H1 (cell line): ENCODE results near the gene TESMIN. TPM values are rescaled to one million over a fixed set of nuclear protein-coding genes. Genes with fewer than 3 reads are reported as not detected.

Experiments used
- CTCF ChIA-PET: fragments of 300-600 bp; sonication (Branson Sonifier 250); formaldehyde crosslinking; loops from one replicate; lab custom pipeline; 2021; ENCODE audit not compliant: partially characterized antibody; lab: Charles Lee
- POLR2A ChIA-PET: fragments of 300-600 bp; sonication (Branson Sonifier 250); formaldehyde crosslinking; loops from one replicate; lab custom pipeline; 2021; ENCODE audit warnings: inconsistent platforms; ENCODE audit not compliant: partially characterized antibody; lab: Charles Lee
- DNase-seq, 2 experiments: peaks; one replicate each; pipeline versions ENCODE4 v3.0.0 to v3.0.0-alpha.2; 2010 to 2022; ENCODE audit warnings: low spot score in 2 of 2, low read depth in 1 of 2, mixed read lengths in 1 of 2
- FAIRE-seq: peaks from 2 replicates; lab custom pipeline; 2011; peaks lifted over from hg19 to GRCh38; lab: Jason Lieb, UNC
- H2AFZ ChIP-seq: 2 replicates; pipeline ENCODE4 v1.8.1; 2012; ENCODE audit warnings: low read length, inconsistent platforms
- H2AK5ac ChIP-seq: 2 replicates; pipeline ENCODE4 v1.6.1; 2013; ENCODE audit warnings: low read depth, low read length
- H2BK120ac ChIP-seq: replicated peaks from 2 replicates; pipeline ENCODE3; 2013; ENCODE audit warnings: low read depth, low read length, inconsistent platforms
- H2BK12ac ChIP-seq: 2 replicates; pipeline ENCODE4 v1.6.1; 2013; ENCODE audit warnings: low read depth, low read length
- H2BK15ac ChIP-seq: 2 replicates; pipeline ENCODE4 v1.6.1; 2013; ENCODE audit warnings: low read length
- H2BK20ac ChIP-seq: 2 replicates; pipeline ENCODE4 v1.6.1; 2013; ENCODE audit warnings: low read length
- H2BK5ac ChIP-seq: 2 replicates; pipeline ENCODE4 v1.6.1; 2013; ENCODE audit warnings: low read depth, low read length
- H3K14ac ChIP-seq: 2 replicates; pipeline ENCODE4 v1.6.1; 2013; ENCODE audit warnings: inconsistent platforms; ENCODE audit not compliant: insufficient read length
- H3K18ac ChIP-seq: 2 replicates; pipeline ENCODE4 v1.6.1; 2013; ENCODE audit warnings: low read length; ENCODE audit errors: extremely low read depth
- H3K23ac ChIP-seq: 2 replicates; pipeline ENCODE4 v1.6.1; 2013; ENCODE audit warnings: inconsistent platforms; ENCODE audit not compliant: insufficient read length
- H3K23me2 ChIP-seq: 2 replicates; pipeline ENCODE4 v1.6.1; 2013; ENCODE audit warnings: low read depth, low read length
- H3K27ac ChIP-seq: 2 replicates; pipeline ENCODE4 v1.6.1; 2011; ENCODE audit warnings: low read depth, low read length, inconsistent platforms
- H3K27me3 ChIP-seq, 4 experiments: replicated peaks in 1 of 4; 1 replicate in 1 of 4; 2 replicates in 3 of 4; pipeline versions ENCODE4 v1.6.1 to v1.8.1; 2011 to 2013; ENCODE audit warnings: low read length in 3 of 4, mild to moderate bottlenecking in 3 of 4, inconsistent platforms in 2 of 4, mixed read lengths in 2 of 4, moderate library complexity in 1 of 4; ENCODE audit not compliant: control insufficient read depth in 3 of 4, insufficient read depth in 3 of 4; ENCODE audit errors: extremely low read depth in 1 of 4
- H3K36me3 ChIP-seq, 4 experiments: 2 replicates each; pipeline versions ENCODE4 v1.6.1 to v1.8.1; 2011 to 2013; ENCODE audit warnings: mild to moderate bottlenecking in 4 of 4, low read length in 3 of 4, moderate library complexity in 2 of 4, control low read depth in 1 of 4, inconsistent platforms in 1 of 4; ENCODE audit not compliant: insufficient read depth in 4 of 4, control insufficient read depth in 2 of 4
- H3K4ac ChIP-seq: replicated peaks from 2 replicates; pipeline ENCODE3; 2013; ENCODE audit warnings: low read length, low read depth, mixed read lengths, inconsistent platforms; ENCODE audit not compliant: insufficient read length
- H3K4me1 ChIP-seq, 4 experiments: replicated peaks in 1 of 4; 1 replicate in 1 of 4; 2 replicates in 3 of 4; pipeline versions ENCODE4 v1.6.1 to v1.8.1; 2011 to 2013; ENCODE audit warnings: low read length in 3 of 4, inconsistent platforms in 2 of 4, mixed read lengths in 1 of 4; ENCODE audit not compliant: insufficient read depth in 4 of 4, control insufficient read depth in 3 of 4
- H3K4me2 ChIP-seq, 2 experiments: 2 replicates each; pipeline versions ENCODE4 v1.6.1 to v1.8.1; 2011 to 2013; ENCODE audit warnings: low read depth in 2 of 2, low read length in 2 of 2, control low read depth in 1 of 2, inconsistent platforms in 1 of 2, mild to moderate bottlenecking in 1 of 2; ENCODE audit not compliant: insufficient read depth in 1 of 2
- H3K4me3 ChIP-seq, 4 experiments: fragments of 200-600, 300-600 bp in 1 of 4; sonication (generic), shearing (Covaris generic), sonication (Bioruptor Twin) in 1 of 4; 2 replicates each; pipeline versions ENCODE4 v1.5.1 to v1.8.1; 2011 to 2016; ENCODE audit warnings: low read length in 4 of 4, low read depth in 3 of 4, control low read depth in 2 of 4, inconsistent platforms in 2 of 4, mild to moderate bottlenecking in 2 of 4, mixed read lengths in 1 of 4, moderate library complexity in 1 of 4; ENCODE audit not compliant: insufficient read depth in 2 of 4; ENCODE audit errors: extremely low read depth in 1 of 4
- H3K56ac ChIP-seq: replicated peaks from 2 replicates; pipeline ENCODE3; 2013; ENCODE audit warnings: low read depth, mild to moderate bottlenecking, mixed read lengths, low read length, inconsistent platforms; ENCODE audit not compliant: insufficient read length
- H3K79me1 ChIP-seq: 2 replicates; pipeline ENCODE4 v1.6.1; 2013; ENCODE audit warnings: low read depth, low read length, control low read depth
- H3K79me2 ChIP-seq, 2 experiments: 2 replicates each; pipeline versions ENCODE4 v1.6.1 to v1.8.1; 2012 to 2013; ENCODE audit warnings: low read length in 2 of 2, mild to moderate bottlenecking in 2 of 2, inconsistent platforms in 1 of 2; ENCODE audit not compliant: insufficient read depth in 2 of 2, control insufficient read depth in 1 of 2
- H3K9ac ChIP-seq, 4 experiments: replicated peaks in 1 of 4; 1 replicate in 1 of 4; 2 replicates in 3 of 4; pipeline versions ENCODE4 v1.6.1 to v1.8.1; 2011 to 2013; ENCODE audit warnings: low read depth in 3 of 4, low read length in 3 of 4, control low read depth in 2 of 4, mild to moderate bottlenecking in 2 of 4, moderate library complexity in 2 of 4, inconsistent platforms in 1 of 4; ENCODE audit errors: extremely low read depth in 1 of 4
- H3K9me3 ChIP-seq, 2 experiments: 2 replicates each; pipeline versions ENCODE4 v1.6.1 to v1.8.1; 2012 to 2013; ENCODE audit warnings: mild to moderate bottlenecking in 2 of 2, moderate library complexity in 2 of 2, control low read depth in 1 of 2, inconsistent platforms in 1 of 2, low read depth in 1 of 2, low read length in 1 of 2, mixed read lengths in 1 of 2; ENCODE audit not compliant: insufficient read depth in 2 of 2
- H4K20me1 ChIP-seq, 2 experiments: replicated peaks in 1 of 2; 2 replicates each; pipeline versions ENCODE3 to v1.8.1; 2011 to 2013; ENCODE audit warnings: inconsistent platforms in 2 of 2, low read length in 2 of 2, mild to moderate bottlenecking in 1 of 2; ENCODE audit not compliant: insufficient read depth in 2 of 2, control insufficient read depth in 1 of 2
- H4K5ac ChIP-seq: 2 replicates; pipeline ENCODE4 v1.6.1; 2013; ENCODE audit warnings: low read length, low read depth, mixed read lengths, inconsistent platforms; ENCODE audit not compliant: insufficient read length
- H4K8ac ChIP-seq: 2 replicates; pipeline ENCODE4 v1.8.0; 2013; ENCODE audit warnings: mild to moderate bottlenecking, moderate library complexity, low read length, inconsistent platforms; ENCODE audit not compliant: insufficient read depth; ENCODE audit errors: extremely low read depth
- H4K91ac ChIP-seq: replicated peaks from 2 replicates; pipeline ENCODE3; 2013; ENCODE audit warnings: low read length, mixed read lengths, inconsistent platforms; ENCODE audit not compliant: insufficient read length
- CBX8 ChIP-seq: fragments of 300-800, 300-1000 bp; sonication (generic); IDR thresholded peaks from 2 replicates; pipeline ENCODE4 v1.7.1; 2016; ENCODE audit warnings: low read depth, low read length, borderline replicate concordance
- CREB1 ChIP-seq: IDR thresholded peaks from 2 replicates; pipeline ENCODE4 v1.6.1; 2012; ENCODE audit warnings: inconsistent platforms
- MAFK ChIP-seq: IDR thresholded peaks from 2 replicates; pipeline ENCODE4 v1.6.1; 2012; ENCODE audit warnings: low read depth, mild to moderate bottlenecking, improper control_type of control experiment, low read length
- MAX ChIP-seq: IDR thresholded peaks from 2 replicates; pipeline ENCODE4 v1.6.1; 2012; ENCODE audit warnings: inconsistent platforms
- NANOG ChIP-seq: IDR thresholded peaks from 2 replicates; pipeline ENCODE4 v1.6.1; 2011; ENCODE audit warnings: low read length, low read depth, mild to moderate bottlenecking, inconsistent platforms; ENCODE audit not compliant: insufficient read depth, poor library complexity, severe bottlenecking
- POLR2AphosphoS5 ChIP-seq: IDR thresholded peaks from 2 replicates; pipeline ENCODE4 v1.6.1; 2011; ENCODE audit warnings: low read depth, low read length
- POU5F1 ChIP-seq: IDR thresholded peaks from 2 replicates; pipeline ENCODE4 v1.6.1; 2011; ENCODE audit warnings: low read depth, mild to moderate bottlenecking, low read length, moderate library complexity
- SIX5 ChIP-seq: IDR thresholded peaks from 2 replicates; pipeline ENCODE4 v1.6.1; 2011; ENCODE audit warnings: mild to moderate bottlenecking, low read depth, low read length
- TAF1 ChIP-seq: IDR thresholded peaks from 2 replicates; pipeline ENCODE4 v1.6.1; 2011; ENCODE audit warnings: mild to moderate bottlenecking, low read depth, low read length
- TCF12 ChIP-seq: IDR thresholded peaks from 2 replicates; pipeline ENCODE4 v1.6.1; 2011; ENCODE audit warnings: low read depth, mild to moderate bottlenecking, low read length
- WGBS, 2 experiments: shearing (Covaris generic) in 1 of 2; methylation state at CpG; one replicate each; pipeline versions ENCODE4 v1.1.6 to v1.1.7; 2013 to 2015; ENCODE audit warnings: low lambda C conversion rate in 2 of 2, mixed read lengths in 2 of 2, inconsistent platforms in 1 of 2, low coverage in 1 of 2, missing lambda C conversion rate in 1 of 2; ENCODE audit not compliant: insufficient replicate concordance in 2 of 2, insufficient coverage in 1 of 2, insufficient read length in 1 of 2; ENCODE audit errors: extremely low coverage in 1 of 2, missing lambda C conversion rate in 1 of 2; 5-methylcytosine and 5-hydroxymethylcytosine counted together
- polyA plus RNA-seq, 7 experiments: library from polyadenylated mRNA; depleted of rRNA in 3 of 7; stranded (reverse) in 5 of 7; unstranded in 2 of 7; fragments of >200 nt in 5 of 7; fragments of 200-250 nt in 2 of 7; gene quantifications; 1 replicate in 5 of 7; 2 replicates in 1 of 7; 4 replicates in 1 of 7; pipeline versions ENCODE4 v1.2.1 to v1.2.3, GENCODE V29; 2011 to 2013; ENCODE audit warnings: missing spikeins in 2 of 7, mixed read lengths in 2 of 7
- total RNA-seq: library from RNA; stranded (reverse); fragmentation: NEBNext Ultra II Directional; extraction: Animal tissue kit (Norgen Biotek cat#: 25700); gene quantifications from 2 replicates; pipeline ENCODE4 v1.2.1, GENCODE V29; 2021
- TF ChIP-seq, protein P1 (sequence below): IDR thresholded peaks from 2 replicates; pipeline ENCODE4 v1.6.1; 2011; ENCODE audit warnings: low read length, improper control_type of control experiment

TESMIN gene
- total and polyA plus RNA-seq, 2 of the 8 experiments (the other 6 are each of a cell fraction or from before 2014, with no cell fraction given) = 22.6 to 61.1 TPM

DNA sequence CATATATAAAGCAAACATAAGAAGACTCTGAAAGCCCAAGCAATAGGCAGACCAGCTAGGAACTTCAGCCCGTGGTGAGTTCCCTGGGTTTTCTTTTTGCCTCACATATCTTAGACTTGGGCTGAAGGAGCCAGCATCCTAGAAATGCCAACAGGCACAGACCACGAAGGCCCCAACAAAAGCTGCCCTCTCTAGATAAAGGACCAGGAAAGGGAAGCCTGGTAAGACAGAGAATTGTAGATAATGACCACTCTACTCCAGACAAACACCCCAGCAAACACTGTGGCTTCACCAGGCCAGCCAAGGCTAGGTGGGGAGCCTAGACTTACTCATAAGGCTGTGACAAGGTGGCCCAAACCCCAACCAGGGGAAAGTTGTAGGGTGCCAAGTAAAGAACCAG lies 55.8 kb downstream of the TESMIN start:
- no peak overlapping the region; the same call in 1 of the 2 replicates for H2BK15ac ChIP-seq
- H3K79me1 ChIP-seq = no peaks in the 10 kb centered on the region
- H3K36me3 ChIP-seq = no peaks in the 10 kb centered on the region
- H4K5ac ChIP-seq = no peak overlapping the region
- H3K27me3 ChIP-seq = no peaks in the 10 kb centered on the region
- H3K9ac ChIP-seq = no peak overlapping the region
- peak overlapping the region; percentile 57; the same call in 1 of the 2 replicates for H2BK5ac ChIP-seq
- no peak overlapping the region for H2AFZ ChIP-seq
- no peak for DNase-seq
- H3K4ac ChIP-seq = no peak overlapping the region
- H3K23me2 ChIP-seq = 0 out of 2 replicates have a peak, but pooled peaks cover 1% of the 10 kb centered on the region
- peak overlapping the region; percentile 99; the same call in 1 of the 2 replicates for H2BK20ac ChIP-seq
- peaks cover 4 to 22% (median 9%) of the 10 kb centered on the region in 4 experiments; a peak in 6 of 7 replicates for H3K4me1 ChIP-seq
- ChIA-PET POLR2A (interaction anchor here (1.2 to 3.1 kb wide), 3 partner anchors 10 to 54 kb away, joined by 4 to 13 read pairs (median 11); no protein-coding TSS in a partner anchor), CTCF (interaction anchor here (0.8 kb wide), 1 partner anchor 52 kb away, joined by 4 read pairs; no protein-coding TSS in a partner anchor)
- H3K4me3 ChIP-seq = no peak overlapping the region; a peak in 1 of 8 replicates
- no peak overlapping the region for H3K56ac ChIP-seq
- H3K23ac ChIP-seq = no peak overlapping the region
- no peak for FAIRE-seq
- 93% methylated on average over 2 of the region's 2 CpGs; no CpG with 5 or more reads in 1 of the 2 experiments for WGBS, 2 experiments
- H2BK120ac ChIP-seq = peak overlapping the region; percentile 59
- no peak overlapping the region for H3K14ac ChIP-seq
- H2AK5ac ChIP-seq = peak overlapping the region; percentile 16; the same call in 1 of the 2 replicates
- peaks cover 2% of the 10 kb centered on the region in 2 experiments; a peak in 1 of 4 replicates for H3K9me3 ChIP-seq
- H3K79me2 ChIP-seq = no peaks in the 10 kb centered on the region
- H3K4me2 ChIP-seq = 0 out of 4 replicates have a peak overlapping the region, but pooled peaks of 1 of the 2 experiments have one; percentile 62
- no peak overlapping the region; the same call in 1 of the 2 replicates for H4K8ac ChIP-seq
- H3K27ac ChIP-seq = no peak overlapping the region
- peak overlapping the region; percentile 78 for H3K18ac ChIP-seq
- H4K91ac ChIP-seq = peak overlapping the region; percentile 90
- peak overlapping the region; percentile 72; the same call in 1 of the 2 replicates for H2BK12ac ChIP-seq
- no peaks in the 10 kb centered on the region for H4K20me1 ChIP-seq
- TF ChIP-seq MAX = no peak
- TF ChIP-seq POLR2AphosphoS5 = no peak
- no peak for TF ChIP-seq CBX8
- TF ChIP-seq SIX5 = no peak
- TF ChIP-seq NANOG = no peak
- TF ChIP-seq CREB1 = no peak
- no peak for TF ChIP-seq POU5F1
- TF ChIP-seq TAF1 = no peak
- TF ChIP-seq, protein P1, sequence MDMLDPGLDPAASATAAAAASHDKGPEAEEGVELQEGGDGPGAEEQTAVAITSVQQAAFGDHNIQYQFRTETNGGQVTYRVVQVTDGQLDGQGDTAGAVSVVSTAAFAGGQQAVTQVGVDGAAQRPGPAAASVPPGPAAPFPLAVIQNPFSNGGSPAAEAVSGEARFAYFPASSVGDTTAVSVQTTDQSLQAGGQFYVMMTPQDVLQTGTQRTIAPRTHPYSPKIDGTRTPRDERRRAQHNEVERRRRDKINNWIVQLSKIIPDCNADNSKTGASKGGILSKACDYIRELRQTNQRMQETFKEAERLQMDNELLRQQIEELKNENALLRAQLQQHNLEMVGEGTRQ = no peak
- TF ChIP-seq MAFK = no peak
- no peak for TF ChIP-seq TCF12
